ENCODE measurements around the gene FIBCD1. TPM values are rescaled to one million over a fixed set of nuclear protein-coding genes. Genes with fewer than 3 reads are reported as not detected.

FIBCD1 gene
- total and polyA plus RNA-seq, 9 of the 15 experiments (the other 6 are each of a cell fraction or from before 2014, with no cell fraction given), result 0.53 to 1.2 (median 0.95) TPM; not detected in 4

- in situ Hi-C loops (cut with MboI) (no loop called here), intact Hi-C loops (cut with micrococcal nuclease) (no loop called here)
- Histone ChIP-seq H3K27me3 (ENCODE audit: control insufficient read depth in 2 of 2, insufficient read depth in 2 of 2, low read length in 2 of 2) (peaks cover 83 to 87% of the 10 kb centered on the region in 2 experiments), H3K27ac (ENCODE audit: extremely low read depth, low read depth, low read length) (no peak overlapping the region), H3K9me1 (ENCODE audit: control insufficient read depth, insufficient read depth, low read length) (peaks cover 14% of the 10 kb centered on the region), H3K36me3 (ENCODE audit: control insufficient read depth, insufficient read depth, low read length) (no peaks in the 10 kb centered on the region), H3K4me3 (no peak overlapping the region), H4K20me1 (replicated peaks; ENCODE audit: control insufficient read depth, insufficient read depth, low read length) (peaks cover 67% of the 10 kb centered on the region), H3K9ac (ENCODE audit: insufficient read depth in 1 of 2, low read depth in 2 of 2, low read length in 2 of 2) (peak overlapping the region in 1 of 2 experiments; percentile 23; a peak in 1 of 4 replicates), H3K79me2 (ENCODE audit: control insufficient read depth, insufficient read depth, low read length) (no peaks in the 10 kb centered on the region), H3K4me2 (ENCODE audit: insufficient read depth, low read length) (no peak overlapping the region), H2AFZ (ENCODE audit: low read depth, low read length) (no peak overlapping the region), H3K4me1 (replicated peaks in 1 of 2; ENCODE audit: control insufficient read depth in 2 of 2, insufficient read depth in 2 of 2, low read length in 2 of 2) (peaks cover 0 to 49% of the 10 kb centered on the region in 2 experiments; a peak in 2 of 5 replicates), H3K9me3 (replicated peaks; ENCODE audit: control insufficient read depth, insufficient read depth, low read depth, low read length) (no peaks in the 10 kb centered on the region)
- DNase-seq (ENCODE audit: extremely low read depth in 1 of 4, low spot score in 3 of 4) (peak in 3 of 4 experiments; percentile 67 to 74 (median 73)), ATAC-seq (peak; percentile 1; the same call in 2 of the 3 replicates), FAIRE-seq (no peak)
- CTCF ChIA-PET (ENCODE audit: low intra/inter-chr PET ratio), result interaction anchor here (0.7 to 1.0 kb wide), 2 partner anchors 19 to 43 kb away, joined by 3 to 4 read pairs; no protein-coding TSS in a partner anchor
- POLR2A ChIA-PET, result interaction anchor here (0.5 to 25.7 kb wide), 7 partner anchors 9 to 224 kb away, joined by 3 to 582 read pairs (median 6); partner anchors contain the start of gene QRFP
- TF ChIP-seq FIP1L1 (IDR thresholded peaks at IDR 0.05; ENCODE audit: low read depth, low read length, poor library complexity, severe bottlenecking) (no peak), E2F6 (IDR thresholded peaks at IDR 0.05; ENCODE audit: borderline replicate concordance in 1 of 2, extremely low read depth in 1 of 2, insufficient read depth in 1 of 2, insufficient read length in 1 of 2, low read depth in 1 of 2, low read length in 1 of 2, poor library complexity in 1 of 2, severe bottlenecking in 1 of 2) (peak in 1 of 2 experiments; percentile 30), SFPQ (IDR thresholded peaks at IDR 0.05; ENCODE audit: low read depth, low read length) (no peak)
- WGBS (ENCODE audit: insufficient coverage, low coverage, missing lambda C conversion rate), result 2% methylated on average over 19 of the region's 19 CpGs
- BruUV-seq (replicated peaks), result no TSS peak
These were observed 30.1 kb downstream of the FIBCD1 start for GRCh38 chr9:130908878-130909355.

All from K562 (cell line).